OCI-LY1 (cell line): Measurements from ENCODE around the gene PSMG4.

Source experiments
- H2AFZ ChIP-seq: fragments of 200-600 bp; sonication (generic), shearing (Covaris generic); 2 replicates; pipeline ENCODE4 v1.6.0; 2014; ENCODE audit warnings: antibody characterized with exemption, mild to moderate bottlenecking, low read length
- H3F3A ChIP-seq: fragments of 200-600 bp; sonication (generic), shearing (Covaris generic); 2 replicates; pipeline ENCODE4 v1.6.0; 2014; ENCODE audit warnings: mild to moderate bottlenecking, antibody characterized with exemption, low read length, moderate library complexity; ENCODE audit not compliant: insufficient read depth
- H3K27ac ChIP-seq: fragments of 200-600 bp; sonication (generic); 2 replicates; pipeline ENCODE4 v1.5.1; 2014; ENCODE audit warnings: low read length, mixed run types, mild to moderate bottlenecking, low read depth; ENCODE audit not compliant: poor library complexity, severe bottlenecking
- H3K27me3 ChIP-seq: fragments of 200-600 bp; sonication (generic); 2 replicates; pipeline ENCODE4 v1.6.0; 2014; ENCODE audit warnings: antibody characterized with exemption, mild to moderate bottlenecking, low read length, moderate library complexity; ENCODE audit not compliant: insufficient read depth
- H3K36me3 ChIP-seq: fragments of 200-600 bp; sonication (generic); 2 replicates; pipeline ENCODE4 v1.6.1; 2014; ENCODE audit warnings: mild to moderate bottlenecking, antibody characterized with exemption, low read length, moderate library complexity, mixed read lengths; ENCODE audit not compliant: insufficient read depth
- H3K4me1 ChIP-seq: fragments of 200-600 bp; sonication (generic); 2 replicates; pipeline ENCODE4 v1.5.1; 2014; ENCODE audit warnings: mild to moderate bottlenecking, low read length, moderate library complexity; ENCODE audit not compliant: insufficient read depth, severe bottlenecking
- H3K4me2 ChIP-seq: fragments of 200-600 bp; sonication (generic), shearing (Covaris generic); 2 replicates; pipeline ENCODE4 v1.6.1; 2014; ENCODE audit warnings: low read length
- H3K4me3 ChIP-seq: fragments of 200-600 bp; sonication (generic); 2 replicates; pipeline ENCODE4 v1.5.1; 2014; ENCODE audit warnings: low read length, low read depth, mild to moderate bottlenecking, mixed read lengths; ENCODE audit not compliant: poor library complexity, severe bottlenecking
- H3K79me2 ChIP-seq: fragments of 200-600 bp; shearing (Covaris generic); 2 replicates; pipeline ENCODE4 v1.6.1; 2016; ENCODE audit warnings: mixed run types, low read length, mixed read lengths; ENCODE audit not compliant: insufficient read depth
- H3K9ac ChIP-seq: fragments of 200-600 bp; sonication (generic), shearing (Covaris generic); 2 replicates; pipeline ENCODE4 v1.6.1; 2014; ENCODE audit warnings: mild to moderate bottlenecking, low read length, mixed read lengths
- H3K9me2 ChIP-seq: fragments of 200-600 bp; sonication (generic), shearing (Covaris generic); 2 replicates; pipeline ENCODE4 v1.6.1; 2014; ENCODE audit warnings: low read depth, mild to moderate bottlenecking, low read length, mixed read lengths
- H3K9me3 ChIP-seq: fragments of 200-600 bp; shearing (Covaris generic); 2 replicates; pipeline ENCODE4 v1.6.1; 2014; ENCODE audit warnings: low read length, mixed read lengths
- H4K20me1 ChIP-seq: fragments of 200-600 bp; sonication (generic), shearing (Covaris generic); 2 replicates; pipeline ENCODE4 v1.6.0; 2016; ENCODE audit warnings: mild to moderate bottlenecking, low read length; ENCODE audit not compliant: insufficient read depth
- EZH2 ChIP-seq: fragments of 200-600 bp; sonication (generic), shearing (Covaris generic); IDR thresholded peaks from 2 replicates; pipeline ENCODE4 v1.8.0; 2017; ENCODE audit warnings: borderline replicate concordance, mixed run types, mild to moderate bottlenecking, antibody characterized with exemption, low read length, moderate library complexity, mixed read lengths
- TF ChIP-seq, protein P1 (sequence below): fragments of 200-600 bp; sonication (generic), shearing (Covaris generic); IDR thresholded peaks from 2 replicates; pipeline ENCODE4 v1.5.1; 2017; ENCODE audit warnings: mild to moderate bottlenecking, antibody characterized with exemption, low read length, moderate library complexity, mixed read lengths

Gene PSMG4

GRCh38 chr6:3299221-3299620 is 40.5 kb downstream of the PSMG4 start:
- Histone ChIP-seq H3K27me3 (peaks cover 9% of the 10 kb centered on the region; the same call in 1 of the 2 replicates), H3K27ac (no peak overlapping the region), H3F3A (no peaks in the 10 kb centered on the region), H3K36me3 (no peaks in the 10 kb centered on the region), H3K9me3 (no peaks in the 10 kb centered on the region), H4K20me1 (no peaks in the 10 kb centered on the region), H2AFZ (no peak overlapping the region), H3K9me2 (no peaks in the 10 kb centered on the region), H3K79me2 (no peaks in the 10 kb centered on the region), H3K9ac (no peak overlapping the region), H3K4me1 (no peaks in the 10 kb centered on the region), H3K4me3 (no peak overlapping the region), H3K4me2 (no peak overlapping the region)
- TF ChIP-seq, protein P1, sequence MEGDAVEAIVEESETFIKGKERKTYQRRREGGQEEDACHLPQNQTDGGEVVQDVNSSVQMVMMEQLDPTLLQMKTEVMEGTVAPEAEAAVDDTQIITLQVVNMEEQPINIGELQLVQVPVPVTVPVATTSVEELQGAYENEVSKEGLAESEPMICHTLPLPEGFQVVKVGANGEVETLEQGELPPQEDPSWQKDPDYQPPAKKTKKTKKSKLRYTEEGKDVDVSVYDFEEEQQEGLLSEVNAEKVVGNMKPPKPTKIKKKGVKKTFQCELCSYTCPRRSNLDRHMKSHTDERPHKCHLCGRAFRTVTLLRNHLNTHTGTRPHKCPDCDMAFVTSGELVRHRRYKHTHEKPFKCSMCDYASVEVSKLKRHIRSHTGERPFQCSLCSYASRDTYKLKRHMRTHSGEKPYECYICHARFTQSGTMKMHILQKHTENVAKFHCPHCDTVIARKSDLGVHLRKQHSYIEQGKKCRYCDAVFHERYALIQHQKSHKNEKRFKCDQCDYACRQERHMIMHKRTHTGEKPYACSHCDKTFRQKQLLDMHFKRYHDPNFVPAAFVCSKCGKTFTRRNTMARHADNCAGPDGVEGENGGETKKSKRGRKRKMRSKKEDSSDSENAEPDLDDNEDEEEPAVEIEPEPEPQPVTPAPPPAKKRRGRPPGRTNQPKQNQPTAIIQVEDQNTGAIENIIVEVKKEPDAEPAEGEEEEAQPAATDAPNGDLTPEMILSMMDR, result no peak
- no peak for TF ChIP-seq EZH2

GRCh38 chr6:3301506-3301905 is 42.8 kb downstream of the PSMG4 start:
- Histone ChIP-seq H3K27me3 (peaks cover 16% of the 10 kb centered on the region; the same call in 1 of the 2 replicates), H3K36me3 (no peaks in the 10 kb centered on the region), H3K4me3 (no peak overlapping the region), H3F3A (no peaks in the 10 kb centered on the region), H3K9me3 (no peaks in the 10 kb centered on the region), H3K27ac (no peak overlapping the region), H3K9ac (no peak overlapping the region), H4K20me1 (no peaks in the 10 kb centered on the region), H3K9me2 (no peaks in the 10 kb centered on the region), H3K4me1 (no peaks in the 10 kb centered on the region), H2AFZ (no peak overlapping the region), H3K4me2 (no peak overlapping the region), H3K79me2 (no peaks in the 10 kb centered on the region)
- TF ChIP-seq, protein P1, result no peak
- no peak for TF ChIP-seq EZH2

- no peaks in the 10 kb centered on the region for H3K36me3 ChIP-seq
- H4K20me1 ChIP-seq, result no peaks in the 10 kb centered on the region
- no peak overlapping the region for H3K9ac ChIP-seq
- H3K27ac ChIP-seq, result no peak overlapping the region
- H3F3A ChIP-seq, result no peaks in the 10 kb centered on the region
- H3K4me2 ChIP-seq, result no peak overlapping the region
- H3K4me3 ChIP-seq, result no peak overlapping the region
- peaks cover 7% of the 10 kb centered on the region; the same call in 1 of the 2 replicates for H3K27me3 ChIP-seq
- H3K79me2 ChIP-seq, result no peaks in the 10 kb centered on the region
- H3K4me1 ChIP-seq, result no peaks in the 10 kb centered on the region
- H2AFZ ChIP-seq, result no peak overlapping the region
- TF ChIP-seq EZH2, result no peak
- TF ChIP-seq, protein P1, result no peak
- no peaks in the 10 kb centered on the region for H3K9me3 ChIP-seq
- no peaks in the 10 kb centered on the region for H3K9me2 ChIP-seq
Observed at GRCh38 chr6:3303795-3304411, 45.2 kb downstream of the PSMG4 start.
